NCI-H1105 (cell line): Measurements from ENCODE around the gene RCC1.
"Not testable (repeated sequence)": the region's sequence is repeated elsewhere in the genome, so short reads cannot be mapped to it uniquely, and the experiment has no call there.

ENCODE experiments used
- DNase-seq: peaks from one replicate; lab custom pipeline; 2025; lab: John Stamatoyannopoulos, UW

RCC1 gene

DNA sequence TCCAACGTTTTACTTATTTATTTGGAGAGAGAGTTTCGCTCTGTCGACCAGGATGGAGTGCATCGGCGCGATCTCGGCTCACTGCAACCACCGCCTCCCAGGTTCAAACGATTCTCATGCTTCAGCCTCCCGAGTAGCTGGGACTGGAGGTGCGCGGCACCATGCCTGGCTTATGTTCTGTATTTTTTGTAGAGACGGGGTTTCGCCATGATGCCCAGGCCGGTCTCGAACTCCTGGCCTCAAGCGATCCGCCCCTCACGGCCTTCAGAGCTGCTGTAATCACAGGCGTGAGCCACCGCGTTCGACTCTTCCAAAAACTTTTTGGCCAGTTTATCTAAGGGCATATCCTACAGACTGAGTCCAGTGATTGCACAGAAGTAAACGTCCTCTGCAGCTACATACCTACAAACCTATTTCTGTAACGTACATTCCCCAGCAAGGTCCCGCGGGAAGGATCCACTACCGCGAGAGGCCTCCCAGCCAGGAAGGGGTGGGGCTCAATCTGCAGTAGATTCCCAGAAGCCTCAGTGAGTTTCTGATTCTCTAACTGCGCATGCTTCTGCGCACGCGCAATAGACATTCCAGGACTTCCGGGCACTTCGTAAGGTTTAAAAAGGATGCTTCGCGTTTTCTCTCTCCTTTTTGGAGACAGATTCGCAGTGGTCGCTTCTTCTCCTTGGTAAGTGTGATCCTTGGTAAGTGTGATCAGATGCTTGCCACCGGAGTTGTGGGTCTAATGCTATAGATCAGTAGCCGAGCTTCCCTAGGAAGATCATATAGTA, at the start of gene RCC1:
TSS of gene RCC1 (plus strand) at position 638 of the 782 bp plus-strand sequence. CDS start 23,824 bp downstream, outside the sequence.
- peak; percentile 97 for DNase-seq

GRCh38 chr1:28456078-28456477, 49.8 kb upstream of the RCC1 start:
- no peak for DNase-seq

DNA sequence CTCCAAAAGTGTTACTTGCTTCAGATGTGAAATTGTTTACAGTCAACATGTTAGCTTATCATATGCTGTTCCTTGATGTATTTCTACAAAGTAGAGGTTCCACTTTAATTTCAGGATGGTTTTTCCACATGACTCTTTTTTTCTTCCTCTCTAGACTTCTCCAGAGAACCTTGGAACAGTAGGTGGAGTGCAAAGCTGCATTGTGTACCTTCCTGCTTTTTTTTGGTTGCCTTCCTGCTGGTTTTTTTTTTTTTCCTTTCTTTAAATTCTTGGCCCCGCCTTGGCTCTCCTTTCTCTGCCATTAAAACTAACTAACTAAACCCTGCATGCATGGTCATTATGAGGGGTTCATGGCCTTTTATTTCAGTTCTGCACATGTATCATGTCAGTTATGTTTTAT, 48.2 kb upstream of the RCC1 start:
- DNase-seq = no peak

GRCh38 chr1:28458237-28459228, 47.3 kb upstream of the RCC1 start:
- DNase-seq = no peak

- DNase-seq = no peak
Measured at GRCh38 chr1:28466226-28466778, 39.5 kb upstream of the RCC1 start.

- no peak for DNase-seq
Measured at GRCh38 chr1:28470146-28470545, 35.7 kb upstream of the RCC1 start.

DNA sequence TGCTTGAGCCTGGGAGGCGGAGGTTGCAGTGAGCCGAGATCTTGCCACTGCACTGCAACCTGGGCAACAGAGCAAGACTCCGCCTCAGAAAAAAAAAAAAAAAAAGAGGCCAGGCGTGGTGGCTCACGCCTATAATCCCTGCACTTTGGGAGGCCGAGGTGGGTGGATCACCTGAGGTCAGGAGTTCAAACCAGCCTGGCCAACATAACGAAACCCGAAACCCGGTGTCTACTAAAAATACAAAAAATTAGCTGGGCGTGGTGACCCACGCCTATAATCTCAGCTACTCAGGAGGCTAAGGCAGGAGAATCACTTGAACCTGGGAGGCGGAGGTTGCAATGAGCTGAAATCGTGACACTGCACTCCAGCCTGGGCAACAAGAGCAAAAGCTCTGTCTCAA, 26.3 kb upstream of the RCC1 start:
- DNase-seq = not testable (repeated sequence)

- DNase-seq = no peak
Measured at GRCh38 chr1:28480308-28480707, 25.5 kb upstream of the RCC1 start.

- DNase-seq = no peak
Measured at GRCh38 chr1:28482138-28482537, 23.7 kb upstream of the RCC1 start.

GRCh38 chr1:28482702-28483101, 23.1 kb upstream of the RCC1 start:
- no peak for DNase-seq

DNA sequence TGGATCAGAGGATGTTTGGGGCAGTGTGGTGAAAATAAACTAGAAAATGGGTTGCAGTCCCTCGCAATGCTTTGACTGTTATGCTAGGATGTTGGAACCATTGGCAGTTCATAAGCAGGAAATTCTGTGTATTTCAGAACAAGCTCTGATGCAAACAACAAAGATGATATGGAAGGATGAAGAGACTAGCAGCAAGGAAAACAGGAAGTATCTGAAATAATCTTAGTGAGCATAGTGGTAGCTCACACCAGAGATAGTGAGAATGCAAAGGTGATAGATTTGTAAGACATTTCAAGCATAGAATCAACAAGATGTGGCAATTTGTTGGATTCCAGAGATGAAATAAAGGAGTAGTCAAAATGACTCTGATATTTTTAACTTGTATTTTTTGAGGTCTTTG, 11.1 kb upstream of the RCC1 start:
- no peak for DNase-seq

GRCh38 chr1:28499553-28499952, 6.3 kb upstream of the RCC1 start:
- DNase-seq = no peak

DNA sequence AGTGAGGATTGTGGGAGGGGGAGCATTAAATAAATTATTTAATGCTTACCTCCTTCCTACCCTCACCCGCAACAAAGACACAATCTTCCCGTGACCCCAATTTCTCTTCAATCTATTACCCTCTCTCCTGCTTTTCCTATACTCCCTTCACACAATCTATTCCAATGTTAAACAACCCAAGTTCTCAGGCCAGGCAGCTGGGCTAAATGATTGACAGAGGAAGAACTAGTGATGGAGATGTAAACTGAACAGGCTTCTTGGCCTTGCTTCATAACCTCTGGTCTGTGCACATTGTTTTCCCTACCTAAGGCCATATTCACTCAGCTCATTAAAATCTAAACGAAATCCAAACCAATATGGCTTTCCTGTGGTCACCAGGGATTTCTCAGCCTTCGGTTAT, 3.9 kb upstream of the RCC1 start:
- DNase-seq = no peak

DNA sequence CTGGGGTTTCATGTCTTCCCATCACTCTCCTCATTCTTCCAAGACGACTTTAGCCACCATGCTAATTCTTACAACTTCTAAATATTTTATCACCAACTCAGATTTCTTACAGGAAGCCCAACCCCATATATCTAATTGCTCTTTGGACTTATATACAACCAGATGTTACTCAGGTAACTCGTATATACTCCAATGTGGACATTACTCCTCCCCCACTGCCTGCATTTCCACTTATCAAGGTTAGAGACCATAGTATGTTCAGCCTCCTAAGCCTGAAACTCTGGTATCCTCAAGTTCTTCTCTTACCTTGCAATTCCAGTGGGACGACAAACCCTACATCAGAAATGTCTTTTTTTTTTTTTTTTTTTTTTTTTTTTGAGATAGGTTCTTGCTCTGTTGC, 2.7 kb upstream of the RCC1 start:
- DNase-seq = no peak

DNA sequence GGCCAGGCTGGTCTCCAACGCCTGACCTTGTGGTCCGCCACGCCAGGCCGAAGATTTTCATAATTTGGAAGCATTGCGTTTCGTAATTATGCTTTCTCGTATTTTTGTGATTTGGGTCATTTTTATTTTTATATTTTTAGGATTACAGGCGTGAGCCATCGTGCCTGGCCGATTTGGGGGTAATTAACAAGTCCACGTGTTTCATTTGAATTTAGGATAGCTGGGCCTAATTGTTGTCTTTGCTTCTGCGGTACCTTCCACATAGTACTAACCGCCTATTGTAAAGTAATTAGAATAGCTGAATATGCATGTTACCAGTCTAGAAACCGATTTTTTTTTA, 1.0 kb downstream of the RCC1 start:
- no peak for DNase-seq

DNA sequence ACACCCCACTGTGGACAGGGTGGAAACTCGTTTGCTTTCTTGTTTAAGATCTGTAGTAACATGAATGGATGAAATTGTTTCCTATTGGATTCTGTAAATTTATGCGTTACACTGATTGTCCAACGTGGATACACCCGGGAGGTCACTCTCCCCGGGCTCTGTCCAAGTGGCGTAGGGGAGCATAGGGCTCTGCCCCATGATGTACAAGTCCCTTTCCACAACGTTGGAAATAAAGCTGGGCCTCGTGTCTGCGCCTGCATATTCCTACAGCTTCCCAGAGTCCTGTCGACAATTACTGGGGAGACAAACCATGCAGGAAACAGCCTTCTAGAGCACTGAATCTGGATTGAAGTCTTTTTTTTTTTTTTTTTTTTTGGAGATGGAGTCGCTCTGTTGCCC, 1.4 kb downstream of the RCC1 start:
- DNase-seq = no peak

DNA sequence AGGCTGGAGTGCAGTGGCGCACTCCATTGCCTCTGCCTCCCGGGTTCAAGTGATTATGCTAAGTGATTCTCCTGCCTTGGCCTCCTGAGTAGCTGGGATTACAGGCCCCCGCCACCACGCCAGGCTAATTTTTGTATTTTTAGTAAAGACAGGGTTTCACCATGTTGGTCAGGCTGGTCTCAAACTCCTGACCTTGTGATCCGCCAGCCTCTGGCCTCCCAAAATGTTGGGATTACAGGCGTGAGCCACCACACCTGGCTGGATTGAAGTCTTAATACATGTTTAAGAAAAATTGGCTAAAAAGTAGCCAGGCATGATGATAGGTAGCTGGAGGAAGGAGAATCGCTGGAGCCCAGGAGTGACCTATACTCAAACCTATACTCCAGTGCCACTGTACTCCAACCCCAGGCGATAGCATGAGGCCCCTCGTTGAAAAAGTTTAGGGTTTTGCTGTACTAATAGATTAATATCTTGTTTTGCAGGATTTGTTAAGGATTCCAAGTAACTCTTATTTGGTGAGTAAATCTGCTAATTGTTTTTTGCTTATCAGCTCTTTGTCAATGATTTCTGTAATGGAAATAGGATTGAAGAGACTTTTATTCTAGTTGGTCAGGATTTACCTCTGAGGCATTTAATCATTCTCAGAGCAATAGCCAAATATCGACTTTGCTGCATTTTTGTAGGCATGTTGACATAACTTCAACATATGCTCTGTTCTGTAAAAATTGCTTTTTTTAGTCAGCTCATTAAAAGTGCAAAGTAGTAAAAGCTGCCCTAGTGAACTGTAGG, 2.0 kb downstream of the RCC1 start:
- no peak for DNase-seq

DNA sequence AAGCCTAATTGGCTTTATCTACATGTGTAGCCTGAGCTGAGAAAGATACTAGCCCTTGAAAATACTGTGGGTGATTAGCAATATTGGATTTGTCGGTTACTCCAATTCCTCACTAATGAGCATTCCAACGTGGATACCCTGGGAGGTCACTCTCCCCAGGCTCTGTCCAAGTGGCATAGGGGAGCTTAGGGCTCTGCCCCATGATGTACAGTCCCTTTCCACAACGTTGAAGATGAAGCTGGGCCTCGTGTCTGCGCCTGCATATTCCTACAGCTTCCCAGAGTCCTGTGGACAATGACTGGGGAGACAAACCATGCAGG, 2.6 kb downstream of the RCC1 start:
- DNase-seq = no peak

GRCh38 chr1:28509705-28510272, 3.9 kb downstream of the RCC1 start:
- no peak for DNase-seq

DNA sequence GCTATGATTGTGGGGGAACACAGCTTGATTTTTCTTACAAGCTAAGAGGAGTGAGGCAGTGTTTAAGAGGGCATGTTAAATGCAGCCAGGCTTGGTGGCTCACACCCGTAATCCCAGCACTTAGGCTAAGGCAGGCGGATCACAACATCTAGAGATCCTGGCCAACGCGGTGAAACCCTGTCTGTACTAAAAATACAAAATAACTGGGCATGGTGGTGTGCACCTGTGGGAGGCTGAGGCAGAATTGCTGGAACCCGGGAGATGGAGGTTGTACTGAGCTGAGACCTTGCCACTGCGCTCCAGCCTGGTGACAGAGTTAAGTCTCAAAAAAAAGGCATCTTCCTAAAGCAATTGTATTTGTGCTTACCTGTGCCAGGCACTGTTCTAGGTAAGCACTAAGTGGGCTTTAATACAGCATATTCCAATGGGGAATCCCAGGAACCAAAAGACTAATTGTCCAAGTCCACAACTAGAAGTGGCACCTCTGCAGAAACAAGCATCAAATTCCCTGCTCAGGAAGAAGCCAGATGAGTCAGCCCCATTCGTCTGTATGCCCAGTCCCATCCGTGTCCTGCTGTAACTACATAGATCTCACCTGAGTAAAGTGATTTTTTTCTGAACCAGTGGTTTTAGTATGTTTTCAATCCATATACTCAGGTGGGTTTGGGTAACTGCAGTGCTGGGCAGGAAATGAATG, 4.6 kb downstream of the RCC1 start:
- no peak for DNase-seq

DNA sequence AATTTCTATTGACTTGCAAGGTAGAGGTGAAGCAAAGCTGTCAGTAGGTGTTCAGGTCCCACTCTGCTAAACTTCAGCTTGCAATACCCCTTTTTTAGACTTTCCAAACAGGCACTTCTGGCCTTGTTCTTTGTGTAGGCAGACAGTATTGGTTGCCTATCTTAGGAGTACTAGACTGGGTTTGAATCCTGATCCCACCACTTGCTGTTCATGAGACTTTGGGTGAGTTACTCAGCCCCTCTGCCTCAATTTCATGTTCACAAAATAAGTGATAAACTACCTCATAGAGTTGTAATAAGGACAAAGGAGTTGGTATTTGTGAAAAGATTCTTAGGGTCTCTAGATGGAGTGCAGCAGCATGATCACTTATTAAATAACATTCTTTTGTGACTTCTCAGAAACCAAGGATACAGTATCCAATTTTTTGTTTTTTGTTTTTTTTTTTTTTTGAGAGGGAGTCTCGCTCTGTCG, 5.2 kb downstream of the RCC1 start:
- DNase-seq = no peak
